Keratinocyte (primary cell): Measurements from ENCODE around the gene BFSP2. TPM values are rescaled to one million over a fixed set of nuclear protein-coding genes. Genes with fewer than 3 reads are reported as not detected.

Experiments
- DNase-seq: peaks from one replicate; pipeline ENCODE4 v3.0.0-alpha.2; 2011; ENCODE audit warnings: low read depth, missing footprints, low spot score
- FAIRE-seq: peaks from 2 replicates; lab custom pipeline; 2011; peaks lifted over from hg19 to GRCh38; lab: Jason Lieb, UNC
- H2AFZ ChIP-seq: 2 replicates; pipeline ENCODE4 v1.6.0; 2012; ENCODE audit warnings: low read length, control low read depth, inconsistent platforms; ENCODE audit not compliant: control insufficient read depth
- H3K27ac ChIP-seq: 2 replicates; pipeline ENCODE4 v1.5.1; 2011; ENCODE audit warnings: low read length; ENCODE audit not compliant: control insufficient read depth, insufficient read depth
- H3K27me3 ChIP-seq: 3 replicates; pipeline ENCODE4 v1.6.0; 2011; ENCODE audit warnings: low read length; ENCODE audit not compliant: control insufficient read depth, insufficient read depth; ENCODE audit errors: extremely low read depth
- H3K36me3 ChIP-seq, 2 experiments: 2 replicates in 1 of 2; 3 replicates in 1 of 2; pipeline ENCODE4 v1.5.1; 2011; ENCODE audit warnings: low read length in 2 of 2, mild to moderate bottlenecking in 1 of 2; ENCODE audit not compliant: control insufficient read depth in 2 of 2, insufficient read depth in 2 of 2; ENCODE audit errors: extremely low read depth in 1 of 2
- H3K4me1 ChIP-seq: 3 replicates; pipeline ENCODE4 v1.5.1; 2011; ENCODE audit warnings: low read length; ENCODE audit not compliant: control insufficient read depth, insufficient read depth; ENCODE audit errors: extremely low read depth
- H3K4me2 ChIP-seq: 3 replicates; pipeline ENCODE4 v1.6.0; 2011; ENCODE audit warnings: low read depth, low read length; ENCODE audit not compliant: control insufficient read depth, insufficient read depth; ENCODE audit errors: extremely low read depth
- H3K4me3 ChIP-seq, 3 experiments: fragments of 200-600 bp in 1 of 3; sonication (generic) in 1 of 3; 2 replicates in 2 of 3; 3 replicates in 1 of 3; pipeline ENCODE4 v1.5.1; 2011 to 2016; ENCODE audit warnings: low read length in 3 of 3, mild to moderate bottlenecking in 3 of 3, control low read depth in 2 of 3, inconsistent platforms in 1 of 3, low read depth in 1 of 3, mixed read lengths in 1 of 3, mixed run types in 1 of 3, moderate library complexity in 1 of 3; ENCODE audit not compliant: control insufficient read depth in 2 of 3, insufficient read depth in 2 of 3; ENCODE audit errors: extremely low read depth in 1 of 3
- H3K79me2 ChIP-seq: 2 replicates; pipeline ENCODE4 v1.6.0; 2012; ENCODE audit warnings: low read length; ENCODE audit not compliant: control insufficient read depth, insufficient read depth
- H3K9ac ChIP-seq: 3 replicates; pipeline ENCODE4 v1.6.0; 2011; ENCODE audit warnings: low read length; ENCODE audit not compliant: control insufficient read depth, insufficient read depth; ENCODE audit errors: extremely low read depth
- H3K9me1 ChIP-seq: 3 replicates; pipeline ENCODE4 v1.6.0; 2011; ENCODE audit warnings: low read length; ENCODE audit not compliant: control insufficient read depth, insufficient read depth; ENCODE audit errors: extremely low read depth
- H3K9me3 ChIP-seq: 2 replicates; pipeline ENCODE4 v1.5.1; 2012; ENCODE audit warnings: low read depth, low read length; ENCODE audit not compliant: control insufficient read depth
- H4K20me1 ChIP-seq: 3 replicates; pipeline ENCODE4 v1.6.0; 2011; ENCODE audit warnings: low read length; ENCODE audit not compliant: control insufficient read depth, insufficient read depth; ENCODE audit errors: extremely low read depth
- CTCF ChIP-seq, 3 experiments: IDR thresholded peaks in 1 of 3; conservative IDR thresholded peaks in 1 of 3; optimal IDR thresholded peaks in 1 of 3; 2 replicates in 2 of 3; 3 replicates in 1 of 3; pipeline versions ENCODE3 to v1.5.1; 2011; ENCODE audit warnings: low read length in 3 of 3, mild to moderate bottlenecking in 3 of 3, moderate library complexity in 2 of 3, control low read depth in 1 of 3, inconsistent platforms in 1 of 3; ENCODE audit not compliant: insufficient read depth in 2 of 3; ENCODE audit errors: extremely low read depth in 1 of 3
- EZH2 ChIP-seq: IDR thresholded peaks from one replicate; pipeline ENCODE4 v1.6.1; 2012; ENCODE audit warnings: inconsistent platforms, mild to moderate bottlenecking, low read length, moderate library complexity
- dilution Hi-C: fragments of 300-500 bp; cut with MboI; formaldehyde crosslinking; loops from one replicate; pipeline ENCODE4 v1.7.0; 2020; ENCODE audit warnings: low sequenced_read_pairs; ENCODE audit not compliant: extremely low pct_ligation_motif_present
- polyA plus RNA-seq, 5 experiments: library from polyadenylated mRNA; depleted of rRNA in 3 of 5; stranded (reverse) in 3 of 5; stranded (forward) in 1 of 5; unstranded in 1 of 5; fragments of >200 nt; gene quantifications; 1 replicate in 1 of 5; 2 replicates in 3 of 5; 3 replicates in 1 of 5; pipeline versions ENCODE4 v1.2.1 to v1.2.3, GENCODE V29; 2011 to 2012; ENCODE audit warnings: missing spikeins in 2 of 5, low read depth in 1 of 5, low replicate concordance in 1 of 5

The BFSP2 gene
- polyA plus RNA-seq, 1 donor (not counting 4 experiments of a cell fraction or from before 2014, with no cell fraction given): not detected

- no peak for TF ChIP-seq CTCF (optimal IDR thresholded peaks at IDR 0.05 in 1 of 3, IDR thresholded peaks at IDR 0.05 in 1 of 3, conservative IDR thresholded peaks at IDR 0.05 in 1 of 3; ENCODE audit: extremely low read depth in 1 of 3, insufficient read depth in 2 of 3, low read length in 3 of 3)
- no peak for TF ChIP-seq EZH2
- dilution Hi-C loops: no loop called here
Measured at GRCh38 chr3:133459400-133459799, 59.5 kb downstream of the BFSP2 start.

GRCh38 chr3:133460809-133461208 is 61.0 kb downstream of the BFSP2 start:
- Histone ChIP-seq H3K79me2 (no peaks in the 10 kb centered on the region), H3K9ac (no peak overlapping the region), H3K4me3 (peak overlapping the region in 1 of 3 experiments; percentile 21), H3K9me3 (no peaks in the 10 kb centered on the region), H3K27me3 (no peaks in the 10 kb centered on the region), H3K36me3 (no peaks in the 10 kb centered on the region), H3K4me1 (peaks cover 15% of the 10 kb centered on the region), H3K9me1 (no peaks in the 10 kb centered on the region), H2AFZ (peak overlapping the region; percentile 80), H4K20me1 (no peaks in the 10 kb centered on the region), H3K27ac (peak overlapping the region; percentile 72), H3K4me2 (peak overlapping the region; percentile 58)
- dilution Hi-C loops: no loop called here
- peak; percentile 42 for DNase-seq
- peak; percentile 85 for FAIRE-seq
- TF ChIP-seq CTCF (optimal IDR thresholded peaks at IDR 0.05 in 1 of 3, IDR thresholded peaks at IDR 0.05 in 1 of 3, conservative IDR thresholded peaks at IDR 0.05 in 1 of 3; ENCODE audit: extremely low read depth in 1 of 3, insufficient read depth in 2 of 3, low read length in 3 of 3) (no peak), EZH2 (no peak)

More at GRCh38 chr3:133459400-133459799, 59.5 kb downstream of the BFSP2 start:
- no peaks in the 10 kb centered on the region for H4K20me1 ChIP-seq
- no peak overlapping the region for H2AFZ ChIP-seq
- H3K27me3 ChIP-seq: no peaks in the 10 kb centered on the region
- no peak overlapping the region for H3K27ac ChIP-seq
- no peak overlapping the region for H3K4me2 ChIP-seq
- no peak overlapping the region for H3K9ac ChIP-seq
- no peaks in the 10 kb centered on the region for H3K9me3 ChIP-seq
- no peaks in the 10 kb centered on the region for H3K36me3 ChIP-seq
- no peaks in the 10 kb centered on the region for H3K9me1 ChIP-seq
- H3K4me3 ChIP-seq: no peak overlapping the region
- H3K4me1 ChIP-seq: peaks cover 15% of the 10 kb centered on the region
- H3K79me2 ChIP-seq: no peaks in the 10 kb centered on the region
- FAIRE-seq: no peak
- DNase-seq: no peak
